Activated CD8-positive, alpha-beta T cell treated with anti-CD3 and anti-CD28 coated beads for 36 hours (primary cell): ENCODE results near the gene PTPRG. TPM values are rescaled to one million over a fixed set of nuclear protein-coding genes. Genes with fewer than 3 reads are reported as not detected.

Source experiments
- ATAC-seq: fragments of 200-7000 bp; cut with Tn5 transposase; one replicate; pipeline ENCODE4 v1.10.0; 2021; ENCODE audit warnings: mild to moderate bottlenecking, moderate library complexity
- CTCF ChIA-PET: fragments of 350-600 bp; sonication (Branson Sonifier 250); formaldehyde crosslinking; loops from one replicate; lab custom pipeline; 2021; ENCODE audit warnings: antibody characterized with exemption; lab: Charles Lee
- POLR2A ChIA-PET: fragments of 350-600 bp; sonication (Branson Sonifier 250); formaldehyde crosslinking; loops from one replicate; lab custom pipeline; 2021; ENCODE audit warnings: antibody characterized with exemption; lab: Charles Lee
- DNase-seq: peaks from one replicate; pipeline ENCODE4 v3.0.0-alpha.2; 2020
- H3K27ac Mint-ChIP-seq: one replicate; pipeline ENCODE4 v1.8.0; 2021; ENCODE audit warnings: mild to moderate bottlenecking, mixed read lengths
- H3K27me3 Mint-ChIP-seq: one replicate; pipeline ENCODE4 v1.8.0; 2021; ENCODE audit warnings: mixed read lengths
- H3K36me3 Mint-ChIP-seq: one replicate; pipeline ENCODE4 v1.8.0; 2021; ENCODE audit warnings: low read depth, mixed read lengths
- H3K4me1 Mint-ChIP-seq: one replicate; pipeline ENCODE4 v1.8.0; 2021; ENCODE audit warnings: low read depth, mixed read lengths
- H3K4me3 Mint-ChIP-seq: one replicate; pipeline ENCODE4 v1.8.0; 2021; ENCODE audit warnings: mild to moderate bottlenecking, moderate library complexity, mixed read lengths
- H3K9me3 Mint-ChIP-seq: one replicate; pipeline ENCODE4 v1.8.0; 2021; ENCODE audit warnings: mixed read lengths
- intact Hi-C: fragments of 100-400 bp; cut with micrococcal nuclease; formaldehyde crosslinking; loops from one replicate; pipeline ENCODE4 v1.10.0; 2022
- total RNA-seq, 2 experiments: library from RNA; stranded (reverse); gene quantifications; one replicate each; pipeline ENCODE4 v1.2.3, GENCODE V29; 2021
- TF ChIP-seq, protein P1 (sequence below): fragments of 200-600 bp; IDR thresholded peaks from one replicate; pipeline ENCODE4 v1.8.0; 2022; ENCODE audit warnings: antibody characterized with exemption, mild to moderate bottlenecking

The PTPRG gene
- total RNA-seq, 2 experiments from 2014 or later: not detected

DNA sequence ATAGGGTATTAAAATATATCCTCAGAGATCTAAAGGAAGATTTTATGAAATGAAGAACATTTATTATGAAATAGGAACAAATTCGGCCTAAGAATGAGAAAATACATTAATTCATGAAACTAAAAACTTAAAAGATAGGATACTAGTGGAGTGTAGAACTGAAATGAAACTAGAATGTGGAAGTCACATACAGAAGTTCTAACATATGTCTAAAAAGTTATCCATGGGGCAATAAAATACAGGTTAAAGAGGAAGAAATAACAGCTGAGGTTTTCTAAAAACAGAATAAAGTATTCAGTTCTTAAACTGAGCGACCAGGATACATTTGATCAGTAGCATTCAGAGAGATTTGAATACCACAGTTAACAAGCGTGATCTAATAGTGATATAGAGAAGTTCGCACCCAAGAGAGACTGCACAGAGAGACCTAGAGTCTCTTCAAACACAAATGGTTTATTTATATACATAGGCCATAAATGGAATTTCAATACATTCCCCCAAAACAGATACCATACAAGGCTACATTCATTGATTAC lies 726.1 kb downstream of the PTPRG start:
- CTCF ChIA-PET: no interaction called here
- no peaks in the 10 kb centered on the region for H3K9me3 Mint-ChIP-seq
- intact Hi-C loops: no loop called here

DNA sequence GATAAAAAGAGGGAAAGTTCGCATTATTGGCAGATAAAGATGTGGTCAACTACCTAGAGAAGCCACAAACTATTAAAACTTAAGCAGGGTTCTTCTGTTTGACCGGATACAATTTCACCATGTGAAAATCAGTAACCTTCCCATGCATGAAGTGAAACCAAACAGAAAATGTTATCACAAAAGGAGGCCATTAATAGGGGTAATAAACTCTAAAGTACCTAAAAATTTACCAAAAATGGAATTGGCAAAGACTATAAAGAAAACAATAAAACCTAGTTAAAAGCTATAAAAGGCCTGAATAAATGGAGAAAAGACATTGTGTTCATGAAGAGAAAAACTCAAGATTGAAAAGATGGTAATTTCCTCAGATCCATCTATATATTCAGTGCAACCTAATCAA lies 728.6 kb downstream of the PTPRG start:
- intact Hi-C loops: no loop called here
- TF ChIP-seq, protein P1, sequence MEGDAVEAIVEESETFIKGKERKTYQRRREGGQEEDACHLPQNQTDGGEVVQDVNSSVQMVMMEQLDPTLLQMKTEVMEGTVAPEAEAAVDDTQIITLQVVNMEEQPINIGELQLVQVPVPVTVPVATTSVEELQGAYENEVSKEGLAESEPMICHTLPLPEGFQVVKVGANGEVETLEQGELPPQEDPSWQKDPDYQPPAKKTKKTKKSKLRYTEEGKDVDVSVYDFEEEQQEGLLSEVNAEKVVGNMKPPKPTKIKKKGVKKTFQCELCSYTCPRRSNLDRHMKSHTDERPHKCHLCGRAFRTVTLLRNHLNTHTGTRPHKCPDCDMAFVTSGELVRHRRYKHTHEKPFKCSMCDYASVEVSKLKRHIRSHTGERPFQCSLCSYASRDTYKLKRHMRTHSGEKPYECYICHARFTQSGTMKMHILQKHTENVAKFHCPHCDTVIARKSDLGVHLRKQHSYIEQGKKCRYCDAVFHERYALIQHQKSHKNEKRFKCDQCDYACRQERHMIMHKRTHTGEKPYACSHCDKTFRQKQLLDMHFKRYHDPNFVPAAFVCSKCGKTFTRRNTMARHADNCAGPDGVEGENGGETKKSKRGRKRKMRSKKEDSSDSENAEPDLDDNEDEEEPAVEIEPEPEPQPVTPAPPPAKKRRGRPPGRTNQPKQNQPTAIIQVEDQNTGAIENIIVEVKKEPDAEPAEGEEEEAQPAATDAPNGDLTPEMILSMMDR: no peak
- CTCF ChIA-PET: no interaction called here
- ATAC-seq (no peak), DNase-seq (no peak)
- Mint-ChIP-seq H3K4me3 (no peak overlapping the region), H3K36me3 (no peaks in the 10 kb centered on the region), H3K4me1 (no peaks in the 10 kb centered on the region), H3K9me3 (no peaks in the 10 kb centered on the region), H3K27me3 (no peaks in the 10 kb centered on the region), H3K27ac (no peak overlapping the region)
- POLR2A ChIA-PET: no interaction called here

More for the DNA sequence above, 726.1 kb downstream of the PTPRG start:
- Mint-ChIP-seq H3K27me3 (no peaks in the 10 kb centered on the region), H3K27ac (no peak overlapping the region), H3K4me3 (no peak overlapping the region), H3K4me1 (no peaks in the 10 kb centered on the region), H3K36me3 (no peaks in the 10 kb centered on the region)
- no peak for DNase-seq
- TF ChIP-seq, protein P1: no peak
- no peak for ATAC-seq
- POLR2A ChIA-PET: no interaction called here

DNA sequence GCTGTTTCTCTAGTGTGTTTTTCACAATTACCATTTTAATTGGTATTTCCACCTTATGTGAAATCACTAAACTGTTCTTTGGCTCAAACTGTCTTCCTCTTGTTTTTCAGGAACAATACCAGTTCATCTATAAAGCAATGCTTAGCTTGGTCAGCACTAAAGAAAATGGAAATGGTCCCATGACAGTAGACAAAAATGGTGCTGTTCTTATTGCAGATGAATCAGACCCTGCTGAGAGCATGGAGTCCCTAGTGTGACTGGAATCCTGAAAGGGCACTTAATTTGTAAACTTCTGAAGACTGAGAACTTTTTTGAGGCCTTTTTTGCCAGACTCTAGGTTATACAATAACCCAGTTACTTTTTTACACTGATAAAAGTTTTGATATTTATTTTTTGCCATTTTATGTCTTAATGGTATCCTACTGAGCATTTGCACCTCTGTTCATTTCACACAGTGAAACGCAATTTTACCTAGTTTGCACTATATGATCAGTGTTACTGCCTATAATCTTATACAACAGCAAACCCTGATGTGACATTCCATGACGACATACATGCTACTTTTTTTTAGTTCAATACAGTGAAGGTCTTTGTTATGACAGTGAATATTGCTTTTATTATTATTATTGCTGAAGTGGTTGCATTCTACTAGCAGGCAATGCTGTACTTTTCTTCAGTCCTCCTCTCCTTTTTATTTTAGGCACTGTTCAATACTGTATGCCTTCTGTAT lies 731.8 kb downstream of the PTPRG start:
- CTCF ChIA-PET: no interaction called here
- H3K4me3 Mint-ChIP-seq: no peak overlapping the region
- H3K4me1 Mint-ChIP-seq: no peaks in the 10 kb centered on the region
- ATAC-seq (no peak), DNase-seq (no peak)
- TF ChIP-seq, protein P1: no peak
- intact Hi-C loops: no loop called here
- H3K27me3 Mint-ChIP-seq: peaks cover 3% of the 10 kb centered on the region
- H3K36me3 Mint-ChIP-seq: no peaks in the 10 kb centered on the region
- H3K27ac Mint-ChIP-seq: no peak overlapping the region
- H3K9me3 Mint-ChIP-seq: no peaks in the 10 kb centered on the region
- POLR2A ChIA-PET: no interaction called here

DNA sequence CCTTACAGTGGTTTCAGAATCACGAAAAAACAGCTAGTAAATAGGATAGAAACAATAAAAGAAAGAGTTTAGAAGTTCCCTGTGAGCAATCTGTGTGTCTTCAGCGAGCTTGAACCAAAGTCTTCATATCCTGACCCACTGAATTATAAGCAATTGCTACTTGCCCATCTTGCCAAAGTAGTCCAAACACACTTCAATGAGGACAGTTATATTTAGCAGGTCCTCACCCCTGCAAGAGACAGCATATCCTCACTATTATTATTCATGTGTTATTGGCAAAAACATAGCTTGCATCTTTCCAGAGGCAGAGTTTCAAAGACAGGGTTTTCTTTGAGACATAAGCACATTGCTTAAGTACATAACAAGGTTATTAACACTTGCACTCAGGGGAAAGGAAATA lies 734.2 kb downstream of the PTPRG start:
- intact Hi-C loops: no loop called here
- CTCF ChIA-PET: interaction anchor here (1.7 kb wide), 1 partner anchor 16 kb away, joined by 5 read pairs; no protein-coding TSS in a partner anchor
- DNase-seq (no peak), ATAC-seq (no peak)
- no peaks in the 10 kb centered on the region for H3K9me3 Mint-ChIP-seq
- peaks cover 3% of the 10 kb centered on the region for H3K27me3 Mint-ChIP-seq
- no peak overlapping the region for H3K4me3 Mint-ChIP-seq
- H3K4me1 Mint-ChIP-seq: no peaks in the 10 kb centered on the region
- no peak overlapping the region for H3K27ac Mint-ChIP-seq
- TF ChIP-seq, protein P1: no peak
- no peaks in the 10 kb centered on the region for H3K36me3 Mint-ChIP-seq
- POLR2A ChIA-PET: no interaction called here

DNA sequence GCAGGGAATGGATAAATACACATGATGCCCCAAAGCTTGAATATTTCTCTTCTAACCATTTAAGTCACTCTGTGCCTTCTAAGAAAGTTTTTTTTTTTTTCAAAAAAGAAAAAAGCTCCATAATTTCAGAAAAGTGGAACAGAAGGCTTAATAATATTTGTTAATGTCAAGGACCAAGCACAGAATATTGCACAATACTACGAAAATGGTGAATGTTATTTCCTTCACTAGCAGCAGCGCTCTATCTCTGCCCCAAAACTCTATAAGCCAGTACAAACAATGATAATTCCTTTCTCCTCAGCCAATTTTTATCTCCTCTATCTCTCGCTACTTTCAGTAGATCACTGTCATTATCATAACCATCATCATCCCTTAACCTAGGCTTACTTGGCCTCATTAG lies 739.2 kb downstream of the PTPRG start:
- ATAC-seq (no peak), DNase-seq (no peak)
- no peaks in the 10 kb centered on the region for H3K4me1 Mint-ChIP-seq
- H3K4me3 Mint-ChIP-seq: no peak overlapping the region
- H3K9me3 Mint-ChIP-seq: peaks cover 7% of the 10 kb centered on the region
- ChIA-PET POLR2A (no interaction called here), CTCF (no interaction called here)
- intact Hi-C loops: no loop called here
- TF ChIP-seq, protein P1: no peak
- no peaks in the 10 kb centered on the region for H3K36me3 Mint-ChIP-seq
- peaks cover 7% of the 10 kb centered on the region for H3K27me3 Mint-ChIP-seq
- H3K27ac Mint-ChIP-seq: no peak overlapping the region
